Measurements from ENCODE around the gene KRTAP21-3. TPM values are rescaled to one million over a fixed set of nuclear protein-coding genes. Genes with fewer than 3 reads are reported as not detected.

The KRTAP21-3 gene
- total RNA-seq = not detected in 2 replicates

GRCh38 chr21:30718239-30718909, at the start of gene KRTAP21-3:
Gene KRTAP21-3 (minus strand): TSS chr21:30718777. CDS start chr21:30718759, 18 bp downstream.

GRCh38 chr21:30755328-30755727, 36.8 kb upstream of the KRTAP21-3 start, which contains the start of gene KRTAP21-1:
Gene KRTAP21-1 (minus strand): TSS chr21:30755428. CDS start chr21:30755378, 50 bp downstream.

GRCh38 chr21:30747159-30747558, 28.6 kb upstream of the KRTAP21-3 start, which contains the start of gene KRTAP21-2:
Gene KRTAP21-2 (minus strand): TSS chr21:30747259. CDS start chr21:30747202, 57 bp downstream.

Other genes with a start within 250 kb of the KRTAP21-3 start
- not detected in 2 replicates for gene KRTAP19-1, start 238.4 kb downstream of the KRTAP21-3 start, total RNA-seq
- not detected in 2 replicates for gene KRTAP19-2, start 231.3 kb downstream of the KRTAP21-3 start, total RNA-seq
- gene KRTAP19-3, start 226.8 kb downstream of the KRTAP21-3 start, total RNA-seq = not detected in 2 replicates
- not detected in 2 replicates for gene KRTAP19-4, start 221.6 kb downstream of the KRTAP21-3 start, total RNA-seq
- not detected in 2 replicates for gene KRTAP19-5, start 216.6 kb downstream of the KRTAP21-3 start, total RNA-seq
- gene KRTAP19-6, start 176.9 kb downstream of the KRTAP21-3 start, total RNA-seq = not detected in 2 replicates
- gene KRTAP19-7, start 157.5 kb downstream of the KRTAP21-3 start, total RNA-seq = not detected in 2 replicates
- gene KRTAP22-2, start 128.4 kb downstream of the KRTAP21-3 start, total RNA-seq = not detected in 2 replicates
- gene KRTAP6-3, start 126.3 kb downstream of the KRTAP21-3 start, total RNA-seq = not detected in 2 replicates
- not detected in 2 replicates for gene KRTAP6-2, start 119.9 kb downstream of the KRTAP21-3 start, total RNA-seq
- not detected in 2 replicates for gene KRTAP22-1, start 117.7 kb downstream of the KRTAP21-3 start, total RNA-seq
- gene KRTAP6-1, start 104.8 kb downstream of the KRTAP21-3 start, total RNA-seq = not detected in 2 replicates
- not detected in 2 replicates for gene KRTAP20-1, start 102.4 kb downstream of the KRTAP21-3 start, total RNA-seq
- gene KRTAP20-4, start 98.2 kb downstream of the KRTAP21-3 start, total RNA-seq = not detected in 2 replicates
- not detected in 2 replicates for gene KRTAP20-2, start 83.6 kb downstream of the KRTAP21-3 start, total RNA-seq
- gene KRTAP20-3, start 75.9 kb downstream of the KRTAP21-3 start, total RNA-seq = not detected in 2 replicates
- gene KRTAP21-2, start 28.5 kb upstream of the KRTAP21-3 start, total RNA-seq = not detected in 2 replicates
- not detected in 2 replicates for gene KRTAP21-1, start 36.7 kb upstream of the KRTAP21-3 start, total RNA-seq
- gene KRTAP8-1, start 94.5 kb upstream of the KRTAP21-3 start, total RNA-seq = not detected in 2 replicates
- not detected in 2 replicates for gene KRTAP7-1, start 111.0 kb upstream of the KRTAP21-3 start, total RNA-seq
- gene KRTAP11-1, start 162.8 kb upstream of the KRTAP21-3 start, total RNA-seq = not detected in 2 replicates